GM12892 (cell line): ENCODE results near the gene GAS7.

Source experiments
- POLR2A ChIP-seq: IDR thresholded peaks from 2 replicates; pipeline ENCODE4 v1.6.1; 2011; ENCODE audit warnings: low read depth, low read length, control low read depth
- POLR2AphosphoS5 ChIP-seq: IDR thresholded peaks from 2 replicates; pipeline ENCODE4 v1.6.1; 2011; ENCODE audit warnings: low read depth, low read length, control low read depth
- TAF1 ChIP-seq: IDR thresholded peaks from 2 replicates; pipeline ENCODE4 v1.6.1; 2011; ENCODE audit warnings: low read depth, mild to moderate bottlenecking, control low read depth, low read length, borderline replicate concordance

DNA sequence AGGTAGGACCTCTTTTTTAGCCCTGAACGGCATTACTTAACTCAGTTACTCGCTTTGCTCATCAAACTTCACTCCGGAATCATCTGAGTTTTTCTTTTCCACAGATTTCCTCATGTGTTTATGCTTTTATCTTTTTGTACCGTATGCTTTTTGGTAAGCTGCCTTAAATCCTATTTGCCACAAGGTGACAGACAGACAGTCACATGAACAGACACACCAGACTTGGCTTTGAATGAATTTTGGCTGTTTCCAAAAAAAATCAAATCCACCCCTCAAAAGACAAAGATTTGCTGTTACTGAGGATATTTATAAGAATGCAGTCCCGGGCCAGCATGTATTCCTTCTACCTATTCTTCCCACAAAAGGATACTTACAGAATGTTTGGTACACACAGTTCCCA is 10.9 kb downstream of the GAS7 start:
- no peak for TF ChIP-seq POLR2A
- TF ChIP-seq POLR2AphosphoS5, result no peak
- no peak for TF ChIP-seq TAF1
